HL-60 (cell line): ENCODE measurements around the gene ATXN1L.
A peak's percentile ranks its signal among the peaks of the same experiment; 100 is the strongest.
"Not testable (repeated sequence)": the region's sequence is repeated elsewhere in the genome, so short reads cannot be mapped to it uniquely, and the experiment has no call there.

Source experiments
- DNase-seq, 2 experiments: peaks; one replicate each; pipeline ENCODE4 v3.0.0-alpha.2; 2010 to 2020; ENCODE audit warnings: low read depth in 1 of 2, low spot score in 1 of 2
- H3K27ac ChIP-seq: fragments of 250-450 bp; sonication (Bioruptor Pico); replicated peaks from 2 replicates; pipeline ENCODE4 v1.5.1; 2020; ENCODE audit warnings: mild to moderate bottlenecking, moderate library complexity
- H3K27me3 ChIP-seq: fragments of 250-450 bp; sonication (Bioruptor Pico); 2 replicates; pipeline ENCODE4 v1.5.1; 2021; ENCODE audit warnings: mild to moderate bottlenecking, moderate library complexity; ENCODE audit not compliant: insufficient read depth, poor library complexity, severe bottlenecking
- H3K4me3 ChIP-seq: replicated peaks from 2 replicates; pipeline ENCODE4 v1.5.1; 2011; ENCODE audit warnings: mild to moderate bottlenecking, control low read depth, low read length; ENCODE audit not compliant: insufficient read depth
- GABPA ChIP-seq: IDR thresholded peaks from 2 replicates; pipeline ENCODE4 v1.6.1; 2012; ENCODE audit warnings: low read depth
- POLR2AphosphoS5 ChIP-seq: IDR thresholded peaks from 2 replicates; pipeline ENCODE4 v1.6.1; 2012; ENCODE audit warnings: low read depth
- SPI1 ChIP-seq: IDR thresholded peaks from 2 replicates; pipeline ENCODE4 v1.6.1; 2012; ENCODE audit warnings: low read depth, mild to moderate bottlenecking, borderline replicate concordance
- TF ChIP-seq, protein P1 (sequence below): IDR thresholded peaks from one replicate; pipeline ENCODE4 v1.5.1; 2011; ENCODE audit warnings: low read length, control low read depth, inconsistent platforms; ENCODE audit not compliant: insufficient read depth
- TF ChIP-seq, protein P2 (sequence below): IDR thresholded peaks from 2 replicates; pipeline ENCODE4 v1.6.1; 2012; ENCODE audit warnings: low read depth; ENCODE audit not compliant: insufficient replicate concordance

Gene ATXN1L

DNA sequence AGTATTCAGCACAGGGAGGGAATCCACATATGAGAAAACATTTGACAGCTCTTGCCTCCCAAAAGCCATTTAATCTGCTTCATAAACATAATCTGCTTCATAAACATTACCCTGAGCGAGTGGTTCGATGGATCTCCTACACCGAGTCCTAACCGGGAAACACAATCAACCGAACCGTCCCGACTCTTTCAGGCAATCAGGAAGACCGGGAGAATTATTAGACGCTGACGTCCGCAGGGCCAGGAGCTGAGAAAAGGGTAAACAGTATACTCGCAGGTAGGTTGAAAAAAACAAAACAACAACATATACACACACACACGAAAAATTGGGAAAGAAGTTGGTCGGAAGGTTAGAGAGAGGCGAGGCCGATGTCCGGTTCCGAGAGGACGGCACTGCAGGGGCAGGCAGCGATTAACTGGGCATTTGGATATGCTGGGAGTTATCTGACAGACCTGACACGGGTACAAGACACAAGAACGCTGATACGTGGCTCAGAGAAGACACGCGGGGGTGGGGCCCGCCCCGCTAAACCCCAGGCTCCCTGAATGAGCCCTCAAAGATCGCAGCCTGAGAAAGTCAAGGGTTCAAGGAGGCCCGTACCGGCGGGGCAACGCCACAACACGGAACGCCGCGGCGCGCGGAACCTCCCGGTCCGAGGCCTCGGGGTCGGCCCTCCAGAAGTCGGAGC lies 37.7 kb upstream of the ATXN1L start:
- TF ChIP-seq GABPA (no peak), POLR2AphosphoS5 (no peak), SPI1 (no peak)
- TF ChIP-seq, protein P1, sequence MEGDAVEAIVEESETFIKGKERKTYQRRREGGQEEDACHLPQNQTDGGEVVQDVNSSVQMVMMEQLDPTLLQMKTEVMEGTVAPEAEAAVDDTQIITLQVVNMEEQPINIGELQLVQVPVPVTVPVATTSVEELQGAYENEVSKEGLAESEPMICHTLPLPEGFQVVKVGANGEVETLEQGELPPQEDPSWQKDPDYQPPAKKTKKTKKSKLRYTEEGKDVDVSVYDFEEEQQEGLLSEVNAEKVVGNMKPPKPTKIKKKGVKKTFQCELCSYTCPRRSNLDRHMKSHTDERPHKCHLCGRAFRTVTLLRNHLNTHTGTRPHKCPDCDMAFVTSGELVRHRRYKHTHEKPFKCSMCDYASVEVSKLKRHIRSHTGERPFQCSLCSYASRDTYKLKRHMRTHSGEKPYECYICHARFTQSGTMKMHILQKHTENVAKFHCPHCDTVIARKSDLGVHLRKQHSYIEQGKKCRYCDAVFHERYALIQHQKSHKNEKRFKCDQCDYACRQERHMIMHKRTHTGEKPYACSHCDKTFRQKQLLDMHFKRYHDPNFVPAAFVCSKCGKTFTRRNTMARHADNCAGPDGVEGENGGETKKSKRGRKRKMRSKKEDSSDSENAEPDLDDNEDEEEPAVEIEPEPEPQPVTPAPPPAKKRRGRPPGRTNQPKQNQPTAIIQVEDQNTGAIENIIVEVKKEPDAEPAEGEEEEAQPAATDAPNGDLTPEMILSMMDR: no peak
- TF ChIP-seq, protein P2, sequence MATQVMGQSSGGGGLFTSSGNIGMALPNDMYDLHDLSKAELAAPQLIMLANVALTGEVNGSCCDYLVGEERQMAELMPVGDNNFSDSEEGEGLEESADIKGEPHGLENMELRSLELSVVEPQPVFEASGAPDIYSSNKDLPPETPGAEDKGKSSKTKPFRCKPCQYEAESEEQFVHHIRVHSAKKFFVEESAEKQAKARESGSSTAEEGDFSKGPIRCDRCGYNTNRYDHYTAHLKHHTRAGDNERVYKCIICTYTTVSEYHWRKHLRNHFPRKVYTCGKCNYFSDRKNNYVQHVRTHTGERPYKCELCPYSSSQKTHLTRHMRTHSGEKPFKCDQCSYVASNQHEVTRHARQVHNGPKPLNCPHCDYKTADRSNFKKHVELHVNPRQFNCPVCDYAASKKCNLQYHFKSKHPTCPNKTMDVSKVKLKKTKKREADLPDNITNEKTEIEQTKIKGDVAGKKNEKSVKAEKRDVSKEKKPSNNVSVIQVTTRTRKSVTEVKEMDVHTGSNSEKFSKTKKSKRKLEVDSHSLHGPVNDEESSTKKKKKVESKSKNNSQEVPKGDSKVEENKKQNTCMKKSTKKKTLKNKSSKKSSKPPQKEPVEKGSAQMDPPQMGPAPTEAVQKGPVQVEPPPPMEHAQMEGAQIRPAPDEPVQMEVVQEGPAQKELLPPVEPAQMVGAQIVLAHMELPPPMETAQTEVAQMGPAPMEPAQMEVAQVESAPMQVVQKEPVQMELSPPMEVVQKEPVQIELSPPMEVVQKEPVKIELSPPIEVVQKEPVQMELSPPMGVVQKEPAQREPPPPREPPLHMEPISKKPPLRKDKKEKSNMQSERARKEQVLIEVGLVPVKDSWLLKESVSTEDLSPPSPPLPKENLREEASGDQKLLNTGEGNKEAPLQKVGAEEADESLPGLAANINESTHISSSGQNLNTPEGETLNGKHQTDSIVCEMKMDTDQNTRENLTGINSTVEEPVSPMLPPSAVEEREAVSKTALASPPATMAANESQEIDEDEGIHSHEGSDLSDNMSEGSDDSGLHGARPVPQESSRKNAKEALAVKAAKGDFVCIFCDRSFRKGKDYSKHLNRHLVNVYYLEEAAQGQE: no peak
- peak overlapping the region; percentile 100 for H3K27ac ChIP-seq
- H3K27me3 ChIP-seq: no peaks in the 10 kb centered on the region
- peak; percentile 31 to 32 for DNase-seq
- H3K4me3 ChIP-seq: peak overlapping the region; percentile 89

DNA sequence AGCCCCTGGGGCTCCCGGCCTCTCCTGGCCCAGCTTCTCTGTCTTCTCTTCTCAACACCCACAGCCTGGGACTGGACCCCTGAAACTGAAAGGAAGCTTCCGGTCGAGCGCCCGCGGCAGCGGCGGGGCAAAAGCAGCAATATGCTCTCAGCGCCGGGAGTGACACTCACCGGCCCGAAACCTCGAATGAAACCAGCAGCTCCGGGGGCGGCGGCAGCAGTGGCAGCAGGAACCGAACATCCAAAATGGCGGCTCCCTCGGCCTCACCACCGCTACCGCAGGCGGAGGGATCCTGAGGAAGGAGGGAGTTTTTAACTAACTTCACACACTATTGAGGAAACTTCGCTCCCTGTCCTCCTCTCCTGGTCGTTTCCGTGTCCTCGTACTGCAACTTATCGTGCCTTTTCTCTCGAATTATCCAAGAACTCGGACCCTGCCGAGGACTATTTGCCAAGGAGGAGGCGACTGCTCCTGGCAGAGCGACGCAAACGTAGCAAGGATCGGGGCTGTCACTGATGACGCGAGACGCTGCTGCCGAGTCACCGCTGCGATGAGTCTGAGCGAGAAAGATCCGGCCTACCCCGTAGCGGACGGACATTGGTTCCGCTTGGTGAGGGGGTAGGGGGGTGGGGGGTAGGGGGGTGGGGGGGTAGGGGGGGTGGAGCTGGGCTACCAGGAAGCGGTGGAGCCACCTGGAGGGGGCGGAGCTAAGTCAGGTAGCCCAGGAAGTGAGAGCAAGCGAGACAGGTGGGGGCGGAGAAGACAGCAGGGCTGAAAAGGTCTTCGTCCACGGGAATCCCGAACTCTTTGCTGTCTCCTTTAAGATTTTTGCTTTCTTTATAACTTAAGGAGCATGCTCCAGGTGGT lies 37.0 kb upstream of the ATXN1L start, which contains the start of gene AP1G1:
AP1G1 (minus strand) TSS at position 242 of the 867 bp plus-strand sequence. CDS start 19,355 bp downstream, outside the sequence.
- H3K27ac ChIP-seq: peak within 1 kb of the TSS; percentile 100
- no peaks in the 10 kb centered on the region for H3K27me3 ChIP-seq
- H3K4me3 ChIP-seq: peak within 1 kb of the TSS; percentile 89
- peak; percentile 96 to 97 for DNase-seq
- TF ChIP-seq GABPA (0 out of 2 replicates have a peak, but pooled peaks have one; percentile 37), SPI1 (no peak), POLR2AphosphoS5 (peak; percentile 68; the same call in 1 of the 2 replicates)
- TF ChIP-seq, protein P1: no peak
- TF ChIP-seq, protein P2: peak; percentile 72

DNA sequence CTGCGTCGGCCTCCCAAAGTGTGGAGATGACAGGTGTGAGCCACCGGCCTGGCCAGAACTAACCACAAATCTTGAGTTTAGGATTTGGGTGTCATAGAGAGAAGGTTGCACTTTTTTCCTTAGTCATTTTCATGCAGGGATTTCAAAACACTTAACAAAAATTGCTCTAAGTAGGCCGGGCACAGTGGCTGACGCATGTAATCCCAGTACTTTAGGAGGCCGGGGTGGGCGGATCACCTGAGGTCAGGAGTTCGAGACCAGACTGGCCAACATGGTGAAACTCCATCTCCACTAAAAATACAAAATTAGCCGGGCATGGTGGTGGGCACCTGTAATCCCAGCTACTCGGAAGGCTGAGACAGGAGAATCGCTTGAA lies 35.6 kb upstream of the ATXN1L start:
- H3K27me3 ChIP-seq, H3K4me3 ChIP-seq: not testable (repeated sequence)
- H3K27ac ChIP-seq: peak overlapping the region; percentile 100; the same call in 1 of the 2 replicates
- DNase-seq: peak in 1 of 2 experiments; percentile 8

DNA sequence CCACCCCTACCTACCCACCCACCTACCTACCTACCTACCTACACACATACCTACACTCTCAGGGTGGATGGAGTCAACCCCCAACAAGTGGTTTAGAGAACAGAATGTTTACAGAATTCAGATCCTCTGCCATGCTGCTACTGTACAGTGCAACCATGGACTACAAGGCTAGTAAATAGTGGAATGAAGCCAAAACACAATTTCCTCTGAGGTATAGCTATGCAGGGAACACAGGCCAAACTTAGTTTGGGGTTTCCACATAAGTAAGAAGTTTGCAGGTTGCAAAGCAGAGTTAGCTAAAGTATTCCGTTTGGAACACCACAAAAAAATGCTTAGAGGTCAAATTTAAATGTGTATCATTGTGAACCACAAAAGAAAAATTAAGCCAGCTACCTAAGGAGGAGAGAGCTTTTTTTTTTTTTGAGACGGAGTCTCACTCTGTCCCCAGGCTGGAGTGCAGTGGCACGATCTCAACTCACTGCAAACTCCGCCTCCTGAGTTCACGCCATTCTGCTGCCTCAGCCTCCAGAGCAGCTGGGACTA lies 34.4 kb upstream of the ATXN1L start:
- no peaks in the 10 kb centered on the region for H3K27me3 ChIP-seq
- H3K4me3 ChIP-seq: no peak overlapping the region
- DNase-seq: no peak
- TF ChIP-seq, protein P2: no peak
- no peak overlapping the region for H3K27ac ChIP-seq

DNA sequence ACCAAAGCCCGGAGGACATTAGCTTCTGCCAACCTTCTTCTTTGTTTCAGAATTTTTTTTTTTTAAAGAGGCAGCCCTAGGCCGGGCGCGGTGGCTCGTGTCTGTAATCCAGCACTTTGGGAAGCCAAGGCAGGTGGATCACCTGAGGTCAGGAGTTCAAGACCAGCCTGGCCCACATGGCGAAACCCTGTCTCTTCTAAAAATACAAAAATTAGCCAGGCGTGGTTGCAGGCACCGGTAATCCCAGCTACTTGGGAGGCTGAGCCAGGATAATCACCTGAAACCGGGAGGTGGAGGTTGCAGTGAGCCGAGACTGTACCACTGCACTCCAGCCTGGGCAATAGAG lies 28.6 kb upstream of the ATXN1L start:
- not testable (repeated sequence) for H3K27me3 ChIP-seq, H3K27ac ChIP-seq, H3K4me3 ChIP-seq, DNase-seq
